PFSK-1 (cell line): ENCODE data around the gene GMPPA.

ENCODE experiments used
- FOXP2 ChIP-seq: optimal IDR thresholded peaks from 2 replicates; pipeline ENCODE3; 2011; ENCODE audit warnings: borderline replicate concordance, control low read depth, inconsistent platforms; ENCODE audit not compliant: insufficient read depth; ENCODE audit errors: extremely low read length, extremely low read depth
- POLR2AphosphoS5 ChIP-seq: IDR thresholded peaks from 2 replicates; pipeline ENCODE4 v1.6.1; 2012; ENCODE audit warnings: low read depth, mild to moderate bottlenecking, control low read depth, low read length, moderate library complexity
- REST ChIP-seq, 2 experiments: IDR thresholded peaks; 2 replicates each; pipeline versions ENCODE4 v1.6.1 to v1.8.0; 2011 to 2012; ENCODE audit warnings: low read depth in 2 of 2, low read length in 2 of 2, control low read depth in 1 of 2, inconsistent platforms in 1 of 2, mild to moderate bottlenecking in 1 of 2, moderate library complexity in 1 of 2; ENCODE audit not compliant: insufficient read depth in 1 of 2
- SIN3A ChIP-seq: IDR thresholded peaks from 2 replicates; pipeline ENCODE4 v1.6.1; 2012; ENCODE audit warnings: mild to moderate bottlenecking, low read length, moderate library complexity, borderline replicate concordance; ENCODE audit not compliant: insufficient read depth
- TAF1 ChIP-seq: IDR thresholded peaks from 2 replicates; pipeline ENCODE4 v1.6.1; 2012; ENCODE audit warnings: low read length, control low read depth, borderline replicate concordance; ENCODE audit not compliant: insufficient read depth

GMPPA gene

GRCh38 chr2:219521066-219521880 is 22.6 kb downstream of the GMPPA start:
- no peak for TF ChIP-seq POLR2AphosphoS5
- 0 out of 4 replicates have a peak, but pooled peaks of 1 of the 2 experiments have one; percentile 31 for TF ChIP-seq REST (IDR thresholded peaks at IDR 0.05; ENCODE audit: insufficient read depth in 1 of 2, low read depth in 2 of 2, low read length in 2 of 2)
- TF ChIP-seq SIN3A: no peak
- TF ChIP-seq FOXP2: peak; percentile 10

- TF ChIP-seq TAF1 (no peak), SIN3A (no peak), POLR2AphosphoS5 (no peak), FOXP2 (no peak), REST (IDR thresholded peaks at IDR 0.05; ENCODE audit: insufficient read depth in 1 of 2, low read depth in 2 of 2, low read length in 2 of 2) (no peak)
Observed at GRCh38 chr2:219522111-219523030, 23.7 kb downstream of the GMPPA start.

- TF ChIP-seq REST (IDR thresholded peaks at IDR 0.05; ENCODE audit: insufficient read depth in 1 of 2, low read depth in 2 of 2, low read length in 2 of 2): no peak
- TF ChIP-seq SIN3A: no peak
Observed at GRCh38 chr2:219523031-219523671, 24.5 kb downstream of the GMPPA start.

- TF ChIP-seq REST (IDR thresholded peaks at IDR 0.05; ENCODE audit: insufficient read depth in 1 of 2, low read depth in 2 of 2, low read length in 2 of 2): no peak
- no peak for TF ChIP-seq FOXP2
- TF ChIP-seq SIN3A: no peak
- no peak for TF ChIP-seq TAF1
- no peak for TF ChIP-seq POLR2AphosphoS5
Observed at GRCh38 chr2:219524817-219525216, 26.1 kb downstream of the GMPPA start.
